GM19193 (cell line): ENCODE data around the gene SIGLEC12.

Experiments used
- POLR2A ChIP-seq: IDR thresholded peaks from 4 replicates; pipeline ENCODE4 v1.6.1; 2011; ENCODE audit not compliant: insufficient read depth, insufficient read length; ENCODE audit errors: extremely low read depth

SIGLEC12 gene

GRCh38 chr19:51477344-51477743 is 24.3 kb downstream of the SIGLEC12 start:
- TF ChIP-seq POLR2A = no peak

- TF ChIP-seq POLR2A = no peak
Observed at GRCh38 chr19:51476164-51476563, 25.4 kb downstream of the SIGLEC12 start.

- no peak for TF ChIP-seq POLR2A
Observed at GRCh38 chr19:51473009-51473707, 28.4 kb downstream of the SIGLEC12 start.

GRCh38 chr19:51472607-51473006 is 29.0 kb downstream of the SIGLEC12 start:
- no peak for TF ChIP-seq POLR2A

- TF ChIP-seq POLR2A = no peak
Observed at GRCh38 chr19:51471527-51471926, 30.1 kb downstream of the SIGLEC12 start.

GRCh38 chr19:51470966-51471365 is 30.6 kb downstream of the SIGLEC12 start:
- no peak for TF ChIP-seq POLR2A

GRCh38 chr19:51469629-51470028 is 32.0 kb downstream of the SIGLEC12 start:
- no peak for TF ChIP-seq POLR2A

GRCh38 chr19:51469162-51469561 is 32.4 kb downstream of the SIGLEC12 start:
- no peak for TF ChIP-seq POLR2A

GRCh38 chr19:51468545-51468920 is 33.1 kb downstream of the SIGLEC12 start:
- TF ChIP-seq POLR2A = no peak

- TF ChIP-seq POLR2A = no peak
Observed at GRCh38 chr19:51467864-51468544, 33.6 kb downstream of the SIGLEC12 start.

GRCh38 chr19:51466723-51467122 is 34.9 kb downstream of the SIGLEC12 start:
- TF ChIP-seq POLR2A = no peak

- no peak for TF ChIP-seq POLR2A
Observed at GRCh38 chr19:51462681-51463080, 38.9 kb downstream of the SIGLEC12 start.

GRCh38 chr19:51462276-51462675 is 39.3 kb downstream of the SIGLEC12 start:
- TF ChIP-seq POLR2A = no peak

- TF ChIP-seq POLR2A = no peak
Observed at GRCh38 chr19:51461723-51462161, 39.9 kb downstream of the SIGLEC12 start.

GRCh38 chr19:51460164-51460992 is 41.2 kb downstream of the SIGLEC12 start:
- TF ChIP-seq POLR2A = no peak
